ENCODE results near the gene KLHL30.
"Not testable (repeated sequence)": the region's sequence is repeated elsewhere in the genome, so short reads cannot be mapped to it uniquely, and the experiment has no call there.

The KLHL30 gene

GRCh38 chr2:238107525-238108422 lies 30.7 kb upstream of the KLHL30 start:
- TF ChIP-seq CTCF (conservative IDR thresholded peaks at IDR 0.05; ENCODE audit: low read length) = no peak
- no peak for DNase-seq (ENCODE audit: low read depth)
- no peak overlapping the region for H3K4me3 ChIP-seq (ENCODE audit: low read length)

- TF ChIP-seq CTCF (conservative IDR thresholded peaks at IDR 0.05; ENCODE audit: low read length) = no peak
- no peak for DNase-seq (ENCODE audit: low read depth)
- H3K4me3 ChIP-seq (ENCODE audit: low read length) = no peak overlapping the region
These were observed 29.9 kb upstream of the KLHL30 start for GRCh38 chr2:238108423-238109183.

GRCh38 chr2:238113611-238114010 lies 24.9 kb upstream of the KLHL30 start:
- H3K4me3 ChIP-seq (ENCODE audit: low read length) = no peak overlapping the region
- TF ChIP-seq CTCF (conservative IDR thresholded peaks at IDR 0.05; ENCODE audit: low read length) = no peak
- DNase-seq (ENCODE audit: low read depth) = no peak

GRCh38 chr2:238114331-238114841 lies 24.1 kb upstream of the KLHL30 start:
- TF ChIP-seq CTCF (conservative IDR thresholded peaks at IDR 0.05; ENCODE audit: low read length) = no peak
- H3K4me3 ChIP-seq (ENCODE audit: low read length) = no peak overlapping the region
- DNase-seq (ENCODE audit: low read depth) = no peak

GRCh38 chr2:238114851-238115660 lies 23.4 kb upstream of the KLHL30 start:
- no peak for TF ChIP-seq CTCF (conservative IDR thresholded peaks at IDR 0.05; ENCODE audit: low read length)
- no peak overlapping the region for H3K4me3 ChIP-seq (ENCODE audit: low read length)
- no peak for DNase-seq (ENCODE audit: low read depth)

GRCh38 chr2:238115709-238116108 lies 22.8 kb upstream of the KLHL30 start:
- not testable (repeated sequence) for H3K4me3 ChIP-seq (ENCODE audit: low read length); DNase-seq (ENCODE audit: low read depth)
